ENCODE measurements around the gene NIPAL1. TPM values are rescaled to one million over a fixed set of nuclear protein-coding genes. Genes with fewer than 3 reads are reported as not detected.

The NIPAL1 gene
- total RNA-seq, 1 donor from 2014 or later: 4.9 TPM

DNA sequence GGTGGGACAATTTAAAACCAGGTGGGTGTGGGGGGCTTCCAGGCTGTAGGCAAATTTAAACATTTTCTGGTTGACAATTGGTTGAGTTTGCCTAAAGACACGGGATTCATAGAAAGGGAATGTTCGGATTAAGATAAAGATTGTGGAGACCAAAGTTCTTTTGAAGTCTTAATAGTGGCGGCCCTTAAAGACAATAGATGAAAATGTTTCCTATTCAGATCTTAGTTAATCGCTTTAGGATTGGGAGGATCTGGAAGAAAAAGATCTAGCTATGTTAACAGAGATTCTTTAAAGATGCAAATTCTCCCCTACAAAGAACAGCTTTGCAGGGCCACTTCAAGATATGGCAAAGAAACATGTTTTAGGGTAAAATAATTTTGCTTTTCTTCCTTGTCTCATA is 4.8 kb upstream of the NIPAL1 start:
- Mint-ChIP-seq H3K36me3 (ENCODE audit: low read depth, unreplicated experiment) (peaks cover 2% of the 10 kb centered on the region), H3K4me3 (ENCODE audit: unreplicated experiment) (no peak overlapping the region)

DNA sequence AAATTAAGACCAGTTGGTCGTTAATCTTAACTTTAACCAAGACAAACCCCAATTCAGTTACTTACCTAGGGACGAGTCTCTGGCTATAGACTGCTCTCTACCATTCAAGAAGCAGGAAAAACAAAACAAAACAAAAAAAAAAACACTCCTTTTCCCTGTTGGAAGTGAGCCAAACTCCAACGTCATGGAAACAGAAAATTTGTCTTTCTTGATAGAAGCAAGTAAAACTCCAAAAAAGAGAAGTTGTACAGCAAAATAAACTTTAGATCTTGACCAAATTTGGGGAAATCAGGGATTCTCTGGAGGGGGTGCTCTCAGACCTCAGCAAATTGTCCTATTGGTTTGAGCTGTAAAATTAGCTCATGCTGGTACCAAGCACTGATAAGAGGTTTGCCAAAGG is 3.7 kb upstream of the NIPAL1 start:
- DNase-seq (ENCODE audit: low read depth) (no peak), FAIRE-seq (no peak)
- H3K36me3 Mint-ChIP-seq (ENCODE audit: low read depth, unreplicated experiment): peaks cover 2% of the 10 kb centered on the region
- no peaks in the 10 kb centered on the region for H3K79me2 ChIP-seq (ENCODE audit: insufficient read depth, low read length)
- no peak overlapping the region for H3K4me2 ChIP-seq (ENCODE audit: low read length)
- peaks cover 2% of the 10 kb centered on the region for H3K4me1 Mint-ChIP-seq (ENCODE audit: low read depth, unreplicated experiment)
- H4K20me1 ChIP-seq (ENCODE audit: insufficient read depth, low read length): no peaks in the 10 kb centered on the region
- H3K9me3 ChIP-seq (ENCODE audit: insufficient read depth, low read depth, low read length): no peaks in the 10 kb centered on the region
- H3K4me3 Mint-ChIP-seq (ENCODE audit: unreplicated experiment): no peak overlapping the region
- no peak overlapping the region for H3K27ac ChIP-seq (ENCODE audit: low read depth, low read length)
- no peak overlapping the region for H3K4me3 ChIP-seq (ENCODE audit: insufficient read depth, low read depth, low read length)
- no peak overlapping the region for H2AFZ ChIP-seq (ENCODE audit: low read depth, low read length)
- no peaks in the 10 kb centered on the region for H3K27me3 Mint-ChIP-seq (ENCODE audit: low read depth, unreplicated experiment)
- peaks cover 10% of the 10 kb centered on the region for H3K9me3 Mint-ChIP-seq (ENCODE audit: unreplicated experiment)
- no peaks in the 10 kb centered on the region for H3K27me3 ChIP-seq (ENCODE audit: insufficient read depth, low read length)
- H3K27ac Mint-ChIP-seq (ENCODE audit: unreplicated experiment): no peak overlapping the region
- TF ChIP-seq, protein P1, sequence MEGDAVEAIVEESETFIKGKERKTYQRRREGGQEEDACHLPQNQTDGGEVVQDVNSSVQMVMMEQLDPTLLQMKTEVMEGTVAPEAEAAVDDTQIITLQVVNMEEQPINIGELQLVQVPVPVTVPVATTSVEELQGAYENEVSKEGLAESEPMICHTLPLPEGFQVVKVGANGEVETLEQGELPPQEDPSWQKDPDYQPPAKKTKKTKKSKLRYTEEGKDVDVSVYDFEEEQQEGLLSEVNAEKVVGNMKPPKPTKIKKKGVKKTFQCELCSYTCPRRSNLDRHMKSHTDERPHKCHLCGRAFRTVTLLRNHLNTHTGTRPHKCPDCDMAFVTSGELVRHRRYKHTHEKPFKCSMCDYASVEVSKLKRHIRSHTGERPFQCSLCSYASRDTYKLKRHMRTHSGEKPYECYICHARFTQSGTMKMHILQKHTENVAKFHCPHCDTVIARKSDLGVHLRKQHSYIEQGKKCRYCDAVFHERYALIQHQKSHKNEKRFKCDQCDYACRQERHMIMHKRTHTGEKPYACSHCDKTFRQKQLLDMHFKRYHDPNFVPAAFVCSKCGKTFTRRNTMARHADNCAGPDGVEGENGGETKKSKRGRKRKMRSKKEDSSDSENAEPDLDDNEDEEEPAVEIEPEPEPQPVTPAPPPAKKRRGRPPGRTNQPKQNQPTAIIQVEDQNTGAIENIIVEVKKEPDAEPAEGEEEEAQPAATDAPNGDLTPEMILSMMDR (IDR thresholded peaks at IDR 0.05; ENCODE audit: insufficient read depth, low read depth, low read length): no peak
- TF ChIP-seq EZH2 (IDR thresholded peaks at IDR 0.05; ENCODE audit: insufficient read depth, low read length): no peak
- no peaks in the 10 kb centered on the region for H3K36me3 ChIP-seq (ENCODE audit: insufficient read depth, low read length)
- H3K9ac ChIP-seq (ENCODE audit: low read length): no peak overlapping the region
- peaks cover 9% of the 10 kb centered on the region for H3K4me1 ChIP-seq (ENCODE audit: insufficient read depth, low read length)

More for the DNA sequence above, 4.8 kb upstream of the NIPAL1 start:
- no peak overlapping the region for H3K9ac ChIP-seq (ENCODE audit: low read length)
- H2AFZ ChIP-seq (ENCODE audit: low read depth, low read length): no peak overlapping the region
- no peak overlapping the region for H3K4me3 ChIP-seq (ENCODE audit: insufficient read depth, low read depth, low read length)
- no peaks in the 10 kb centered on the region for H3K27me3 ChIP-seq (ENCODE audit: insufficient read depth, low read length)
- no peaks in the 10 kb centered on the region for H4K20me1 ChIP-seq (ENCODE audit: insufficient read depth, low read length)
- TF ChIP-seq, protein P1 (IDR thresholded peaks at IDR 0.05; ENCODE audit: insufficient read depth, low read depth, low read length): no peak
- no peak for TF ChIP-seq EZH2 (IDR thresholded peaks at IDR 0.05; ENCODE audit: insufficient read depth, low read length)
- Mint-ChIP-seq H3K4me1 (ENCODE audit: low read depth, unreplicated experiment) (peaks cover 2% of the 10 kb centered on the region), H3K27me3 (ENCODE audit: low read depth, unreplicated experiment) (no peaks in the 10 kb centered on the region), H3K9me3 (ENCODE audit: unreplicated experiment) (peaks cover 10% of the 10 kb centered on the region), H3K27ac (ENCODE audit: unreplicated experiment) (no peak overlapping the region)
- no peaks in the 10 kb centered on the region for H3K4me1 ChIP-seq (ENCODE audit: insufficient read depth, low read length)
- no peak for DNase-seq (ENCODE audit: low read depth)
- H3K79me2 ChIP-seq (ENCODE audit: insufficient read depth, low read length): no peaks in the 10 kb centered on the region
- H3K4me2 ChIP-seq (ENCODE audit: low read length): no peak overlapping the region
- peaks cover 5% of the 10 kb centered on the region for H3K9me3 ChIP-seq (ENCODE audit: insufficient read depth, low read depth, low read length)
- H3K27ac ChIP-seq (ENCODE audit: low read depth, low read length): no peak overlapping the region
- no peaks in the 10 kb centered on the region for H3K36me3 ChIP-seq (ENCODE audit: insufficient read depth, low read length)
- FAIRE-seq: no peak

DNA sequence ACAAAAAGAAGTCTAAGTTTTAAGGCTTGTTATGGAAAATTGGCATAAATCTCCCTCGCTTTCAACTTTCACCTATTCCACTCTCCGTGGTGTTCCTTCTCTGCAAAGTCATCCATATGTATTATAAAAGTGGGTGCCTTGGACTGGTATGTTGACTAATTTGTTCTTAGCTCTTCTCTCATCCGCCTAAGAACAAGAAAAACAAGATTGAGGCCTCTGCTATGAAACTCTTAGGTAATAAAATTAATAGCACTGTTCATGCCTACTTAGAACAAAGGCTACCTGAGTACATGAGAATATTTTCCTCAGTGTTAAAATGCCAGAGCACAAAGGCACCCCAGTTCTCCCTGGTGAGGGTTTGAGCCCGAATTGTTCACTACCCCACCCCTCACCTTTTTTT is 1.4 kb upstream of the NIPAL1 start:
- Mint-ChIP-seq H3K4me1 (ENCODE audit: low read depth, unreplicated experiment) (peaks cover 2% of the 10 kb centered on the region), H3K27me3 (ENCODE audit: low read depth, unreplicated experiment) (no peaks in the 10 kb centered on the region), H3K9me3 (ENCODE audit: unreplicated experiment) (peaks cover 6% of the 10 kb centered on the region), H3K27ac (ENCODE audit: unreplicated experiment) (no peak overlapping the region), H3K36me3 (ENCODE audit: low read depth, unreplicated experiment) (peaks cover 2% of the 10 kb centered on the region), H3K4me3 (ENCODE audit: unreplicated experiment) (no peak overlapping the region)
- no peaks in the 10 kb centered on the region for H3K9me3 ChIP-seq (ENCODE audit: insufficient read depth, low read depth, low read length)
- H3K4me1 ChIP-seq (ENCODE audit: insufficient read depth, low read length): peaks cover 9% of the 10 kb centered on the region
- TF ChIP-seq, protein P1 (IDR thresholded peaks at IDR 0.05; ENCODE audit: insufficient read depth, low read depth, low read length): no peak
- no peak for TF ChIP-seq EZH2 (IDR thresholded peaks at IDR 0.05; ENCODE audit: insufficient read depth, low read length)
- no peak overlapping the region for H3K27ac ChIP-seq (ENCODE audit: low read depth, low read length)
- DNase-seq (ENCODE audit: low read depth): no peak
- no peak overlapping the region for H3K4me2 ChIP-seq (ENCODE audit: low read length)
- no peaks in the 10 kb centered on the region for H3K79me2 ChIP-seq (ENCODE audit: insufficient read depth, low read length)
- no peaks in the 10 kb centered on the region for H3K27me3 ChIP-seq (ENCODE audit: insufficient read depth, low read length)
- no peaks in the 10 kb centered on the region for H3K36me3 ChIP-seq (ENCODE audit: insufficient read depth, low read length)
- no peak for FAIRE-seq
- no peak overlapping the region for H3K4me3 ChIP-seq (ENCODE audit: insufficient read depth, low read depth, low read length)
- H2AFZ ChIP-seq (ENCODE audit: low read depth, low read length): no peak overlapping the region
- no peaks in the 10 kb centered on the region for H4K20me1 ChIP-seq (ENCODE audit: insufficient read depth, low read length)
- no peak overlapping the region for H3K9ac ChIP-seq (ENCODE audit: low read length)

Measured in astrocyte (in vitro differentiated cells and primary cell).